Ishikawa (cell line): Measurements from ENCODE around the gene RLF.

Experiments used
- CEBPB ChIP-seq: IDR thresholded peaks from 2 replicates; pipeline ENCODE4 v1.6.1; 2012
- CREB1 ChIP-seq: IDR thresholded peaks from 2 replicates; pipeline ENCODE4 v1.6.1; 2012; ENCODE audit warnings: low read depth
- EP300 ChIP-seq: IDR thresholded peaks from 2 replicates; pipeline ENCODE4 v1.6.1; 2012; ENCODE audit warnings: borderline replicate concordance
- FOXM1 ChIP-seq: IDR thresholded peaks from 2 replicates; pipeline ENCODE4 v1.6.1; 2012; ENCODE audit warnings: low read depth, borderline replicate concordance
- TEAD4 ChIP-seq: IDR thresholded peaks from 2 replicates; pipeline ENCODE4 v1.6.1; 2012
- TF ChIP-seq, protein P1 (sequence below): IDR thresholded peaks from 2 replicates; pipeline ENCODE4 v1.6.1; 2012; ENCODE audit warnings: low read depth, mild to moderate bottlenecking
- TF ChIP-seq, protein P2 (sequence below): IDR thresholded peaks from 2 replicates; pipeline ENCODE4 v1.6.1; 2012

DNA sequence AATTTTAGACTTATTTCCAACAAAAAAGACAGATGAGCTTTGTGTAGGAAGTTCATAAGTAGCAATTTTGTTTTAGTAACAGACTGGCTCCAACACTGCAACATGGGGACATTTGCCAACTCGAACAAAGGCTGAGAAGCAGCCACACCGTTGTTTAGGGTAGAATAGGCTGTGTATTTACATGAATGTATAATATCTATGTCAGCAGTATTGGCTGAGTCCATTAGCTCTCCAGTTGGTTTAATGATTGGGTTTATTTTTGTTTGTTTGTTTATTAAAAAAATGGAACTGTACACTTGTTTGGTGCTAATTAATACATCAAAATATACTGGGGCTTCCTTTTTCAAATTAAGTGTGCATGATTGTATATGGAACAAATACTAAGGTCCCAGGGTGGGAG is 79.2 kb downstream of the RLF start:
- TF ChIP-seq, protein P1, sequence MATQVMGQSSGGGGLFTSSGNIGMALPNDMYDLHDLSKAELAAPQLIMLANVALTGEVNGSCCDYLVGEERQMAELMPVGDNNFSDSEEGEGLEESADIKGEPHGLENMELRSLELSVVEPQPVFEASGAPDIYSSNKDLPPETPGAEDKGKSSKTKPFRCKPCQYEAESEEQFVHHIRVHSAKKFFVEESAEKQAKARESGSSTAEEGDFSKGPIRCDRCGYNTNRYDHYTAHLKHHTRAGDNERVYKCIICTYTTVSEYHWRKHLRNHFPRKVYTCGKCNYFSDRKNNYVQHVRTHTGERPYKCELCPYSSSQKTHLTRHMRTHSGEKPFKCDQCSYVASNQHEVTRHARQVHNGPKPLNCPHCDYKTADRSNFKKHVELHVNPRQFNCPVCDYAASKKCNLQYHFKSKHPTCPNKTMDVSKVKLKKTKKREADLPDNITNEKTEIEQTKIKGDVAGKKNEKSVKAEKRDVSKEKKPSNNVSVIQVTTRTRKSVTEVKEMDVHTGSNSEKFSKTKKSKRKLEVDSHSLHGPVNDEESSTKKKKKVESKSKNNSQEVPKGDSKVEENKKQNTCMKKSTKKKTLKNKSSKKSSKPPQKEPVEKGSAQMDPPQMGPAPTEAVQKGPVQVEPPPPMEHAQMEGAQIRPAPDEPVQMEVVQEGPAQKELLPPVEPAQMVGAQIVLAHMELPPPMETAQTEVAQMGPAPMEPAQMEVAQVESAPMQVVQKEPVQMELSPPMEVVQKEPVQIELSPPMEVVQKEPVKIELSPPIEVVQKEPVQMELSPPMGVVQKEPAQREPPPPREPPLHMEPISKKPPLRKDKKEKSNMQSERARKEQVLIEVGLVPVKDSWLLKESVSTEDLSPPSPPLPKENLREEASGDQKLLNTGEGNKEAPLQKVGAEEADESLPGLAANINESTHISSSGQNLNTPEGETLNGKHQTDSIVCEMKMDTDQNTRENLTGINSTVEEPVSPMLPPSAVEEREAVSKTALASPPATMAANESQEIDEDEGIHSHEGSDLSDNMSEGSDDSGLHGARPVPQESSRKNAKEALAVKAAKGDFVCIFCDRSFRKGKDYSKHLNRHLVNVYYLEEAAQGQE = no peak
- TF ChIP-seq EP300 (no peak), FOXM1 (no peak), TEAD4 (no peak), CREB1 (no peak), CEBPB (no peak)
- TF ChIP-seq, protein P2, sequence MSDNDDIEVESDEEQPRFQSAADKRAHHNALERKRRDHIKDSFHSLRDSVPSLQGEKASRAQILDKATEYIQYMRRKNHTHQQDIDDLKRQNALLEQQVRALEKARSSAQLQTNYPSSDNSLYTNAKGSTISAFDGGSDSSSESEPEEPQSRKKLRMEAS = no peak
